GM23338 (cell line): ENCODE results near the gene RAP1GAP. TPM values are rescaled to one million over a fixed set of nuclear protein-coding genes. Genes with fewer than 3 reads are reported as not detected.

Experiments
- ATAC-seq: fragments of 200-7000 bp; cut with Tn5 transposase; 3 replicates; pipeline ENCODE4 v1.9.1; 2020
- DNase-seq: peaks from one replicate; pipeline ENCODE4 v3.0.0-alpha.2; 2015; ENCODE audit warnings: low spot score
- H2AFZ ChIP-seq: fragments of 200-600 bp; sonication (generic); 2 replicates; pipeline ENCODE4 v1.8.0; 2016; ENCODE audit warnings: antibody characterized with exemption, mild to moderate bottlenecking, moderate library complexity
- H3F3A ChIP-seq: fragments of 200-600 bp; sonication (generic); replicated peaks from 2 replicates; pipeline ENCODE4 v1.8.0; 2017; ENCODE audit warnings: antibody characterized with exemption, mixed run types, low read depth
- H3K27ac ChIP-seq: fragments of 200-600 bp; sonication (generic); 2 replicates; pipeline ENCODE4 v1.6.1; 2016; ENCODE audit warnings: low read depth
- H3K27me3 ChIP-seq: fragments of 200-600 bp; sonication (generic); 2 replicates; pipeline ENCODE4 v1.8.0; 2016; ENCODE audit warnings: mild to moderate bottlenecking, mixed run types, moderate library complexity; ENCODE audit not compliant: insufficient read depth
- H3K36me3 ChIP-seq: fragments of 200-600 bp; sonication (generic); 2 replicates; pipeline ENCODE4 v1.8.0; 2016; ENCODE audit warnings: mild to moderate bottlenecking; ENCODE audit not compliant: insufficient read depth
- H3K4me1 ChIP-seq: fragments of 200-600 bp; sonication (generic); 2 replicates; pipeline ENCODE4 v1.8.0; 2016; ENCODE audit warnings: mild to moderate bottlenecking, moderate library complexity; ENCODE audit not compliant: insufficient read depth
- H3K4me2 ChIP-seq: fragments of 200-600 bp; sonication (generic); 2 replicates; pipeline ENCODE4 v1.7.1; 2017; ENCODE audit warnings: mixed run types
- H3K4me3 ChIP-seq: fragments of 200-600 bp; sonication (generic); 2 replicates; pipeline ENCODE4 v1.6.1; 2016; ENCODE audit warnings: mixed run types
- H3K79me2 ChIP-seq: fragments of 200-600 bp; sonication (generic); replicated peaks from 2 replicates; pipeline ENCODE4 v1.8.0; 2017; ENCODE audit warnings: mild to moderate bottlenecking; ENCODE audit not compliant: insufficient read depth
- H3K9me2 ChIP-seq: fragments of 200-600 bp; sonication (generic); 2 replicates; pipeline ENCODE4 v1.8.0; 2017; ENCODE audit not compliant: insufficient read depth
- H4K20me1 ChIP-seq: fragments of 200-600 bp; sonication (generic); replicated peaks from 2 replicates; pipeline ENCODE4 v1.8.0; 2017; ENCODE audit warnings: mild to moderate bottlenecking; ENCODE audit not compliant: insufficient read depth
- H3K27ac Mint-ChIP-seq: 2 replicates; pipeline ENCODE4 v1.8.0; 2020; ENCODE audit warnings: inconsistent platforms, mild to moderate bottlenecking, moderate library complexity, mixed read lengths
- H3K27me3 Mint-ChIP-seq: 3 replicates; pipeline ENCODE4 v1.8.0; 2022; ENCODE audit warnings: low read depth, mild to moderate bottlenecking, moderate library complexity, mixed read lengths, inconsistent platforms; ENCODE audit not compliant: insufficient read depth, poor library complexity
- H3K36me3 Mint-ChIP-seq: 3 replicates; pipeline ENCODE4 v1.8.0; 2021; ENCODE audit warnings: low read depth, mild to moderate bottlenecking, inconsistent platforms, moderate library complexity, mixed read lengths
- H3K4me1 Mint-ChIP-seq: 3 replicates; pipeline ENCODE4 v1.8.0; 2020; ENCODE audit warnings: mild to moderate bottlenecking, inconsistent platforms, mixed read lengths
- H3K4me3 Mint-ChIP-seq: 3 replicates; pipeline ENCODE4 v1.8.0; 2021; ENCODE audit warnings: moderate library complexity, mild to moderate bottlenecking, inconsistent platforms, mixed read lengths
- H3K9me3 Mint-ChIP-seq: 3 replicates; pipeline ENCODE4 v1.8.0; 2020; ENCODE audit warnings: moderate library complexity, mild to moderate bottlenecking, inconsistent platforms, mixed read lengths
- EZH2 ChIP-seq: fragments of 200-600 bp; sonication (generic); IDR thresholded peaks from one replicate; pipeline ENCODE4 v1.8.0; 2017; ENCODE audit warnings: antibody characterized with exemption, mild to moderate bottlenecking, low read depth; ENCODE audit not compliant: unreplicated experiment
- EZH2phosphoT487 ChIP-seq: fragments of 200-600 bp; sonication (generic); IDR thresholded peaks from one replicate; pipeline ENCODE4 v1.8.1; 2018; ENCODE audit warnings: antibody characterized with exemption; ENCODE audit not compliant: unreplicated experiment
- JUNB ChIP-seq: IDR thresholded peaks from one replicate; pipeline ENCODE4 v1.6.1; 2016; ENCODE audit warnings: antibody characterized with exemption; ENCODE audit not compliant: unreplicated experiment
- NANOG ChIP-seq: IDR thresholded peaks from 2 replicates; pipeline ENCODE4 v1.6.1; 2016; ENCODE audit warnings: antibody characterized with exemption, borderline replicate concordance
- REST ChIP-seq: IDR thresholded peaks from one replicate; pipeline ENCODE4 v1.6.1; 2018; ENCODE audit warnings: antibody characterized with exemption; ENCODE audit not compliant: unreplicated experiment
- STAT1 ChIP-seq: IDR thresholded peaks from one replicate; pipeline ENCODE4 v1.6.1; 2016; ENCODE audit warnings: antibody characterized with exemption; ENCODE audit not compliant: unreplicated experiment
- ZNF462 ChIP-seq: fragments of 250-450 bp; sonication (Bioruptor Pico); IDR thresholded peaks from 2 replicates; pipeline ENCODE4 v1.5.0; 2020; ENCODE audit warnings: mild to moderate bottlenecking, moderate library complexity
- polyA plus RNA-seq: library from polyadenylated mRNA; unstranded; fragments of >200 nt; fragmentation: Nextera tagmentation; extraction: Ambion mirVana; gene quantifications from 2 replicates; pipeline ENCODE4 v1.2.1, GENCODE V29; 2016
- total RNA-seq: library from RNA; depleted of rRNA; stranded (reverse); fragments of >200 nt; shearing (Covaris generic); gene quantifications from 2 replicates; pipeline ENCODE4 v1.2.3, GENCODE V29; 2014

Gene RAP1GAP
- total and polyA plus RNA-seq, 2 experiments from 2014 or later: 4.3 to 6.6 TPM

- H3K9me2 ChIP-seq: no peaks in the 10 kb centered on the region
- H3K79me2 ChIP-seq: no peaks in the 10 kb centered on the region
- H3K4me1 Mint-ChIP-seq: peaks cover 11% of the 10 kb centered on the region
- peaks cover 2% of the 10 kb centered on the region; the same call in 1 of the 2 replicates for H3F3A ChIP-seq
- H3K4me1 ChIP-seq: 0 out of 2 replicates have a peak, but pooled peaks cover 3% of the 10 kb centered on the region
- no peaks in the 10 kb centered on the region for H3K36me3 ChIP-seq
- H3K4me2 ChIP-seq: no peak overlapping the region
- DNase-seq: no peak
- TF ChIP-seq NANOG (no peak), REST (no peak), STAT1 (no peak), JUNB (no peak), EZH2phosphoT487 (no peak), EZH2 (no peak), ZNF462 (CRISPR knock-in tag) (no peak)
- H2AFZ ChIP-seq: no peak overlapping the region
- no peaks in the 10 kb centered on the region for H3K27me3 ChIP-seq
- peaks cover 2% of the 10 kb centered on the region for H3K27me3 Mint-ChIP-seq
- ATAC-seq: no peak
- H3K4me3 Mint-ChIP-seq: no peak overlapping the region
- H3K27ac Mint-ChIP-seq: no peak overlapping the region
- no peak overlapping the region for H3K27ac ChIP-seq
- no peaks in the 10 kb centered on the region for H3K36me3 Mint-ChIP-seq
- H4K20me1 ChIP-seq: no peaks in the 10 kb centered on the region
- H3K9me3 Mint-ChIP-seq: no peaks in the 10 kb centered on the region
- no peak overlapping the region for H3K4me3 ChIP-seq
Observed at GRCh38 chr1:21640653-21641052, 28.5 kb downstream of the RAP1GAP start.
